Stimulated activated CD8-positive, alpha-beta memory T cell treated with anti-CD3 and anti-CD28 coated beads, Interleukin-12 subunit alpha, Interleukin-12 subunit beta, amount 100 ng/mL, for 24 hours (primary cell): ENCODE data around the gene TPK1.
"Not testable (repeated sequence)": the region's sequence is repeated elsewhere in the genome, so short reads cannot be mapped to it uniquely, and the experiment has no call there.

ENCODE experiments used
- DNase-seq: peaks from one replicate; pipeline ENCODE4 v3.0.0-alpha.2; 2020; ENCODE audit errors: extremely low read depth

TPK1 gene

GRCh38 chr7:144822223-144822622, 13.6 kb downstream of the TPK1 start:
- no peak for DNase-seq

- no peak for DNase-seq
Observed at GRCh38 chr7:144821067-144821466, 14.8 kb downstream of the TPK1 start.

- DNase-seq: no peak
Observed at GRCh38 chr7:144820552-144820951, 15.3 kb downstream of the TPK1 start.

- DNase-seq: no peak
Observed at GRCh38 chr7:144819566-144819965, 16.3 kb downstream of the TPK1 start.

- no peak for DNase-seq
Observed at GRCh38 chr7:144818511-144818910, 17.3 kb downstream of the TPK1 start.

GRCh38 chr7:144817001-144817400, 18.9 kb downstream of the TPK1 start:
- DNase-seq: no peak

GRCh38 chr7:144814299-144814698, 21.6 kb downstream of the TPK1 start:
- no peak for DNase-seq

GRCh38 chr7:144812379-144813283, 23.2 kb downstream of the TPK1 start:
- DNase-seq: no peak

- DNase-seq: no peak
Observed at GRCh38 chr7:144805627-144806239, 30.1 kb downstream of the TPK1 start.

- DNase-seq: not testable (repeated sequence)
Observed at GRCh38 chr7:144800678-144801436, 35.0 kb downstream of the TPK1 start.

GRCh38 chr7:144796919-144797318, 38.9 kb downstream of the TPK1 start:
- no peak for DNase-seq

GRCh38 chr7:144792050-144792449, 43.8 kb downstream of the TPK1 start:
- no peak for DNase-seq

- no peak for DNase-seq
Observed at GRCh38 chr7:144791488-144791887, 44.4 kb downstream of the TPK1 start.

- DNase-seq: no peak
Observed at GRCh38 chr7:144787127-144787526, 48.7 kb downstream of the TPK1 start.

GRCh38 chr7:144786522-144786921, 49.3 kb downstream of the TPK1 start:
- DNase-seq: no peak

GRCh38 chr7:144786079-144786478, 49.8 kb downstream of the TPK1 start:
- no peak for DNase-seq

GRCh38 chr7:144785521-144785920, 50.3 kb downstream of the TPK1 start:
- no peak for DNase-seq

- no peak for DNase-seq
Observed at GRCh38 chr7:144784943-144785342, 50.9 kb downstream of the TPK1 start.

GRCh38 chr7:144784441-144784840, 51.4 kb downstream of the TPK1 start:
- no peak for DNase-seq

- no peak for DNase-seq
Observed at GRCh38 chr7:144782883-144783282, 53.0 kb downstream of the TPK1 start.

GRCh38 chr7:144780071-144780608, 55.7 kb downstream of the TPK1 start:
- DNase-seq: no peak

GRCh38 chr7:144777889-144778288, 58.0 kb downstream of the TPK1 start:
- not testable (repeated sequence) for DNase-seq
